Pons (tissue), 1 donor: ENCODE data around the gene INO80.

Source experiments
- DNase-seq: peaks from one replicate; pipeline ENCODE4 v3.0.0-alpha.2; 2016; ENCODE audit warnings: low spot score

The INO80 gene

GRCh38 chr15:41001524-41002214, 114.4 kb downstream of the INO80 start:
- no peak for DNase-seq

GRCh38 chr15:40999190-40999589, 116.9 kb downstream of the INO80 start:
- DNase-seq, result no peak

- no peak for DNase-seq
These were observed 120.4 kb downstream of the INO80 start for GRCh38 chr15:40995656-40996055.

- no peak for DNase-seq
These were observed 123.3 kb downstream of the INO80 start for GRCh38 chr15:40992825-40993224.

GRCh38 chr15:40992241-40992741, 123.8 kb downstream of the INO80 start:
- DNase-seq, result no peak

GRCh38 chr15:40991355-40991754, 124.7 kb downstream of the INO80 start:
- DNase-seq, result no peak

- DNase-seq, result no peak
These were observed 125.3 kb downstream of the INO80 start for GRCh38 chr15:40990789-40991188.

GRCh38 chr15:40990080-40990479, 126.0 kb downstream of the INO80 start:
- DNase-seq, result no peak

- DNase-seq, result no peak
These were observed 127.9 kb downstream of the INO80 start for GRCh38 chr15:40988156-40988555.

- no peak for DNase-seq
These were observed 129.3 kb downstream of the INO80 start for GRCh38 chr15:40986820-40987219.

GRCh38 chr15:40985541-40986330, 130.3 kb downstream of the INO80 start:
- DNase-seq, result no peak

- DNase-seq, result no peak
These were observed 131.1 kb downstream of the INO80 start for GRCh38 chr15:40984964-40985363.

- no peak for DNase-seq
These were observed 131.7 kb downstream of the INO80 start for GRCh38 chr15:40984406-40984805.

GRCh38 chr15:40982855-40983254, 133.2 kb downstream of the INO80 start:
- no peak for DNase-seq

- no peak for DNase-seq
These were observed 134.9 kb downstream of the INO80 start for GRCh38 chr15:40981186-40981585.

- no peak for DNase-seq
These were observed 137.5 kb downstream of the INO80 start for GRCh38 chr15:40978562-40978961.

GRCh38 chr15:40978141-40978540, 137.9 kb downstream of the INO80 start:
- DNase-seq, result no peak

GRCh38 chr15:40976819-40977218, 139.3 kb downstream of the INO80 start:
- DNase-seq, result no peak

GRCh38 chr15:40974879-40975278, 141.2 kb downstream of the INO80 start:
- no peak for DNase-seq

GRCh38 chr15:40969363-40969762, 146.7 kb downstream of the INO80 start:
- no peak for DNase-seq

GRCh38 chr15:40968290-40969085, 147.6 kb downstream of the INO80 start:
- no peak for DNase-seq

- no peak for DNase-seq
These were observed 151.4 kb downstream of the INO80 start for GRCh38 chr15:40964634-40965033.

GRCh38 chr15:40964006-40964405, 152.1 kb downstream of the INO80 start:
- DNase-seq, result no peak
